ENCODE data around the gene TMEM25. TPM values are rescaled to one million over a fixed set of nuclear protein-coding genes. Genes with fewer than 3 reads are reported as not detected.

TMEM25 gene
- total and polyA plus RNA-seq, 2 donors (not counting 3 experiments of a cell fraction or from before 2014, with no cell fraction given): 18.9 to 34.6 TPM

DNA sequence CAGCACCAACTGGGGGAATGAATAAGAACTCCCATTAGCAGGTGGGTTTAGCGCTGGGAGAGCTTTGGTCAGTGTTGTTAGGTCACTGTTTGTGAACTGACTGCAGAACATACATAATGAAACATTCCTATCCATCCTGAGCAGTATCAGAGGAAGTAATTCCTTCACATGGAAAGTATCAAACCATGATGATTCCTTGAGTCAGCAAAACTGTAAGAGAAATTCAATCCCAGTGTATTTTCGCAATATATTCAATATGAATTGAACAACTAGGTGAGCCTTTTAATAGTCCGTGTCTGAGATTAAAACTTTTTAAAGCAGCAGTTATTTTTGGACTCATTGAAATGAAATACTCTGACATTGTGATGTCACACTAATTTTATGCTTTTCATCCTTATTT lies 46.6 kb upstream of the TMEM25 start:
- dilution Hi-C loops (cut with MboI; ENCODE audit: extremely low pct_ligation_motif_present, low sequenced_read_pairs): loop anchor here (25.0 kb wide), 1 partner anchor 97 kb away; no protein-coding TSS in a partner anchor

More for the DNA sequence above, 46.6 kb upstream of the TMEM25 start:
- Histone ChIP-seq H3K4me1 (ENCODE audit: control insufficient read depth, extremely low read depth, insufficient read depth, low read length) (no peaks in the 10 kb centered on the region), H3K79me2 (ENCODE audit: control insufficient read depth, insufficient read depth, low read length) (no peaks in the 10 kb centered on the region), H3K9me1 (replicated peaks; ENCODE audit: control insufficient read depth, extremely low read depth, insufficient read depth, low read length) (no peaks in the 10 kb centered on the region), H3K9me3 (replicated peaks; ENCODE audit: control insufficient read depth, insufficient read depth, low read length) (no peaks in the 10 kb centered on the region), H3K4me3 (replicated peaks in 1 of 3; ENCODE audit: insufficient read depth in 1 of 3, low read depth in 1 of 3, low read length in 3 of 3) (no peak overlapping the region), H3K27me3 (ENCODE audit: control insufficient read depth in 2 of 2, insufficient read depth in 2 of 2, low read length in 2 of 2) (no peaks in the 10 kb centered on the region), H3K27ac (ENCODE audit: insufficient read depth, low read depth, low read length) (no peak overlapping the region), H2AFZ (ENCODE audit: low read depth, low read length) (no peak overlapping the region), H4K20me1 (replicated peaks; ENCODE audit: control insufficient read depth, extremely low read depth, insufficient read depth, low read length) (no peaks in the 10 kb centered on the region), H3K4me2 (ENCODE audit: insufficient read depth, low read length) (no peak overlapping the region), H3K36me3 (ENCODE audit: control insufficient read depth in 2 of 2, extremely low read depth in 1 of 2, insufficient read depth in 2 of 2, low read length in 2 of 2) (peaks cover 16 to 24% of the 10 kb centered on the region in 2 experiments), H3K9ac (replicated peaks; ENCODE audit: extremely low read depth, insufficient read depth, low read length) (no peak overlapping the region)
- no peak for FAIRE-seq
- no peak for DNase-seq (ENCODE audit: low read depth, low spot score)
- intact Hi-C loops (cut with micrococcal nuclease): no loop called here
- POLR2A ChIA-PET: no interaction called here
- BruUV-seq (replicated peaks): no TSS peak
- CTCF ChIA-PET: interaction anchor here (0.6 kb wide), 1 partner anchor 74 kb away, joined by 3 read pairs; no protein-coding TSS in a partner anchor
- TF ChIP-seq JUN (IDR thresholded peaks at IDR 0.05; ENCODE audit: borderline replicate concordance, insufficient read depth, insufficient read length, low read depth): no peak
- no peak for TF ChIP-seq MYC (IDR thresholded peaks at IDR 0.05; ENCODE audit: low read depth, low read length)
- no peak for TF ChIP-seq FOS (IDR thresholded peaks at IDR 0.05; ENCODE audit: borderline replicate concordance, insufficient read depth, low read length)
- no peak for TF ChIP-seq POLR2A (IDR thresholded peaks at IDR 0.05; ENCODE audit: low read depth, low read length)
- TF ChIP-seq POLR2AphosphoS5 (IDR thresholded peaks at IDR 0.05; ENCODE audit: insufficient read depth, low read depth, low read length): no peak
- TF ChIP-seq, protein P1, sequence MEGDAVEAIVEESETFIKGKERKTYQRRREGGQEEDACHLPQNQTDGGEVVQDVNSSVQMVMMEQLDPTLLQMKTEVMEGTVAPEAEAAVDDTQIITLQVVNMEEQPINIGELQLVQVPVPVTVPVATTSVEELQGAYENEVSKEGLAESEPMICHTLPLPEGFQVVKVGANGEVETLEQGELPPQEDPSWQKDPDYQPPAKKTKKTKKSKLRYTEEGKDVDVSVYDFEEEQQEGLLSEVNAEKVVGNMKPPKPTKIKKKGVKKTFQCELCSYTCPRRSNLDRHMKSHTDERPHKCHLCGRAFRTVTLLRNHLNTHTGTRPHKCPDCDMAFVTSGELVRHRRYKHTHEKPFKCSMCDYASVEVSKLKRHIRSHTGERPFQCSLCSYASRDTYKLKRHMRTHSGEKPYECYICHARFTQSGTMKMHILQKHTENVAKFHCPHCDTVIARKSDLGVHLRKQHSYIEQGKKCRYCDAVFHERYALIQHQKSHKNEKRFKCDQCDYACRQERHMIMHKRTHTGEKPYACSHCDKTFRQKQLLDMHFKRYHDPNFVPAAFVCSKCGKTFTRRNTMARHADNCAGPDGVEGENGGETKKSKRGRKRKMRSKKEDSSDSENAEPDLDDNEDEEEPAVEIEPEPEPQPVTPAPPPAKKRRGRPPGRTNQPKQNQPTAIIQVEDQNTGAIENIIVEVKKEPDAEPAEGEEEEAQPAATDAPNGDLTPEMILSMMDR (IDR thresholded peaks at IDR 0.05; ENCODE audit: extremely low read depth in 1 of 2, insufficient read depth in 1 of 2, low read depth in 1 of 2, low read length in 2 of 2): no peak
- TF ChIP-seq, protein P2, sequence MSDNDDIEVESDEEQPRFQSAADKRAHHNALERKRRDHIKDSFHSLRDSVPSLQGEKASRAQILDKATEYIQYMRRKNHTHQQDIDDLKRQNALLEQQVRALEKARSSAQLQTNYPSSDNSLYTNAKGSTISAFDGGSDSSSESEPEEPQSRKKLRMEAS (IDR thresholded peaks at IDR 0.05; ENCODE audit: insufficient read depth, insufficient read length): no peak
- TF ChIP-seq EZH2 (IDR thresholded peaks at IDR 0.05; ENCODE audit: borderline replicate concordance, low read depth, low read length, severe bottlenecking): no peak
- TF ChIP-seq GATA2 (IDR thresholded peaks at IDR 0.05; ENCODE audit: insufficient read depth, insufficient read length, low read depth, low read length): no peak

Measured in endothelial cell of umbilical vein (primary cell).